NOMO-1 treated with dmso at 0.1 percent for 144 hours (cell line): ENCODE results near the gene LRP1-AS.
"Not testable (repeated sequence)": the region's sequence is repeated elsewhere in the genome, so short reads cannot be mapped to it uniquely, and the experiment has no call there.

Source experiments
- DNase-seq: peaks from one replicate; lab custom pipeline; 2025; ENCODE audit not compliant: unreplicated experiment; lab: John Stamatoyannopoulos, UW

Gene LRP1-AS

GRCh38 chr12:57123813-57124212, 23.6 kb downstream of the LRP1-AS start:
- no peak for DNase-seq

GRCh38 chr12:57120718-57121117, 26.7 kb downstream of the LRP1-AS start:
- not testable (repeated sequence) for DNase-seq

DNA sequence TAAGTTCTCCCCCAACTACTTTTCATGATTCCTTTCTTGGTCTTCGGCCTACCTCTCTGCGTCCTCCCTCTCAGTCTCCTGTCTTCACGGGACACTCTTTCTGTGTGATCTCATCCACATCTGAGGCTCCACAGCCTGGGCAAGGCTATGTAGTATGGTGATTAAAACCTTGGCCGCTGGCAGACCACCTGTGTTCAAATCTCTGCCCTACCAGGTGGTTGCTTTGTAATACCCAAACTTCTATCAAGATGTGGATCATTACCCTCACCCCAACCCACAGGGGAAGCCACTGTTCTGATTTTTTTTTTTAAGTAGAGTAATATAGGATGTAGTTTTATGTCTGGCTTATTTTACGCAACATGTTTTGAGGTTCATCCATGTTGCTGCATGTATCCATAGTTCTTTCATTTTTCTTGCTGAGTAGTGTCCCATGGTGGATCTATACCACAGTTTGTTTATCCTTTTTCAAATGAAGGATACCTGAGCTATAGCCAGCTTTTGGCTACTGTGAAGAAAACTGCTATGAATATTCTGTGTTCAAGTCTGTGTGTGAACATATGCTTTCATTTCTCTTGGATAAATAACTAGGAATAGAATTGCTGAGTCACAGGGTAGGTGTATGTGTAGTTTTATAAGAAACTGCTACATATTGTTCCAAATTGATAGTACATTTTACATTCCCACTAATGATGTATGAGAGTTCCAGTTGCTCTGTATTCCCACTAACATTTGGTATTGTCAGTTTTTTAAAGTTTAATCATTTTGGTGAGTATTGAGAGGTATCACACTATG, 27.9 kb downstream of the LRP1-AS start:
- no peak for DNase-seq

DNA sequence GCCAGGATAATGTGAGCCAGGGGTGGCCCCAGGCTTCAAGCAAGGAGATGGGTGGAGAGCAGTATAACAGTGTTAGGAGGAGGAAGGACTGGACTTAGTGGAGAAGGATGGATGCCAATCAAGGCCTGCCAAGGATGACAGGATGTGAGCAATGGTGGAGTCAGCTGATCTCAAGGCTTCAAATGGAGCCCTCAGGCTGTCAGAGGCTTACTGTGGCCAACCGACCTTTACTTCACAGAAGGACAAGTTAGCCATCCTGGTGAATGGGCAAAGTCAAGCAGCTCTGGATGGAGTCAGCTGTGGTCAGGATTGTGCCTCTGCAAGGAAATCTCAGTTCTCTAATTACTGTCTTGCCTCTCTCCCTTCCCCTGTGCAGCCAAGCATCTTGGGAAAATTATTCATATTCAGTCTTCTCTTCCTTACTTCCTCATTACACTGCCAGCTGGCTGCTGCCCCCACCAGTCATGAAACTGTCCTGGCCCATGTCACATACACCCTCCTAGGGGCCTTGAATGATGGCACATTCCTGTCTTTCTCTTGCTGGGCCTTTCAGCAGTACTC, 28.6 kb downstream of the LRP1-AS start:
- peak; percentile 67 for DNase-seq

DNA sequence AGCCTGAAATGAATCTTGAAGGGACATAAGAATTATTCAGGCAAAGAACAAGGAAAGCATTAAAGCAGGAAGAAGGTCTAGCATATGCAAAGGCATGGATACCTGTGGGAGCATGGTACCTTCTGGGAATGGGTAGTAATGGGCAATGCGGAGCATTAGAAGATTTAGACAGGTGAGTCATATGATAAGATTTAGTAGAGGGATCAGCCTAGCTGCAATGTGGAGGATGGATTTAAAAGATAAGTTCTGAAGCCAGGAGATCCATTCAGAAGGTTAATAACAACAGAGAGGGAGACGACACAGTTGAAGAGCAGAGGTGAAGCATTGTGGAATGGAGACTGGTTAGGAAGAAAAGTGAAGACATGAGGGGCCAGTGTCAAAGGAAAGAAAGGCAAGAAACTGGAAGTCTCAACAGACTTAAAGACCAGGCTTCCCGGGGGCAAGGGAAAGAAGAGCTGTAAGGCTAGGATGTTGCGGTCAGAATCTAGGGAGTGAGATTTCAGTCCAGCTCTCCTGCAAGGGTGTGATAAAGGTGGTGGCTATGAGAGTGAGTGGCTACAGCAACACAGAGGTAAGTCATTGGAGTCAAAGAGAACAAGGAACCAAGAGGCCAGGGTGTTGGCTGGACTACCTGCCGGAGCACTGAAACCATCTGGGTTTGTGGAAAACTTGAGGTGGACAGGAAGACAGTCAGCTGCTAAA, 30.7 kb downstream of the LRP1-AS start:
- no peak for DNase-seq

- no peak for DNase-seq
Measured at GRCh38 chr12:57112492-57113294, 34.7 kb downstream of the LRP1-AS start.

DNA sequence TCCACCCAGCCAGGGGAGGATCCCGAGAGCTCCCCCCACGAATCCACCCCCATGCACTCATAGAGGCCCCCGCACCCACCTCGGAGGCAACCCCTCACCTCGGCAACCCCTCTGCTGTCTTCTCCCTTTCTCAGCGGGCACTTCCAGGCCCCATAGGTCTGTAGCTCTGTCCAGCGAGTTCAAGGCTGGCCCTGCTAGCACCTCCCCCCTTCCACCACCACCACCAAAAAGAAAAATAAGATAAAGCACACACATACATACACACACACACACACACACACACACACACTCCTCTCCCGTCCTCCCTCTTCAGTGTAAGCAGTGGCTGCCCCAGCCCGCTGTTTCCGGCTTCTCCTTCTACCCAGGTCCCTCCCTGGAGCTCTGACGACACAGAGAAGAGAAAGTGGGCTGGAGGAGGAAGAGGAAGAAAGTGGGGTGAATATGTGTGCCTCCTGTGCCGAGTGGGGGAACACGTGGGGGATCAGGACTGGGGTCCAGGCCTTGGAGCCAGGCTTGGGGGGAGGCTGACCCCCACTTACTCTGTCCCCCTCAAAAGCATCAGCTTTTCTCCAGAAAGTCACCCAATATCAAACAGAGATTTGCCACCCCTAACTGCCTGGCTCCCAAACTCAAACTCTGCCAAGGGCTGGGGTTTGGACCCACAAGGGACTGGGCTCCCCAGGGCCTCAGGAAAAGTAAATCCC, 36.2 kb downstream of the LRP1-AS start, which contains the start of gene STAT6:
STAT6 (minus strand) TSS at position 332 of the 704 bp plus-strand sequence. CDS start 3,084 bp downstream, outside the sequence.
- DNase-seq, result peak; percentile 95

DNA sequence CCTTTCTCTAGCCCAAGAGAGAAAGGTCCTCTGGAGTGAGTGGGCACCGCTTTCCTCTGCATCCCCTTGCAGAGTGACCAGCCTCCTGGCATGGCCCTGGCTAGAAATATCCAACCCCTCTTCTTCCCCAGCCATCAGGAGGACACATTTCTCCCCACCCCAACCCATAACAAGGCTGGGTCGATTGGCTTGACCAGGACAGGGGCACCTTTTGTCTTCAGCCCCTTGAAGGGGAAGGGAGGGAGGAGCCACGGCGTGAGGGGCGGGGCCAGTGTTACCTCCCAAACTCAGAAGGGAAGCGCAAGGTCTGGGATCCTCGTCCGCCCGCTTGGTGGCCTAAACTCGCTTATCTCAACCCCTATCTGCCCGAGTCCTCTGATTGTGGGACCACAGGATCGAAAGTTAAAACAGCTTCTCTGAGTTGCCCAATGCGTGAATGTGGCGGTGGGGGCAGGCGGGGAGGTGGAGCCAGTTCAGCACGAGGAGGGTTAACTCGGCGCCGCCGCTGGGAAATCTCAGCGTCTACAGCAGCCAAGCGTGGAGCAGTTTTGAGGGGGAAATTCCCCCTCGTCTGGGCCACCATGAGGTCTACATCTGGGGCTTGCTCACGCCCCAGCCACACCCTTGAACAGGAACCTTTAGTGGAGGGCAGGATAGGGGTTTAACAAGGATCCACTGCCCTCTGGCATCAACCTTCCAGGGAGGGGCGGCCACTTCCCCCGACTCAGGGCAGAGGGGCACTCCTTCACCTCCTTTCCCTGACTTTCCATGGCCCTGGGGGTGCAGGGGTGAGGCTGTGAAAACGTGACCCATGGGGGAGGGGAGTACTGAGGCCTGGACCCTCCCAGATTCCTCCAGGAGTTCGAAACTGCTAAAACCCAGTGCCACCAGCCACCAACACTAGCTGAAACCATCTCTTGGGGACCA, 37.1 kb downstream of the LRP1-AS start:
- peak; percentile 78 for DNase-seq

- DNase-seq, result no peak
Measured at GRCh38 chr12:57109207-57110103, 38.0 kb downstream of the LRP1-AS start.

GRCh38 chr12:57107456-57108155, 39.8 kb downstream of the LRP1-AS start:
- no peak for DNase-seq

GRCh38 chr12:57106021-57106708, 41.3 kb downstream of the LRP1-AS start:
- no peak for DNase-seq

DNA sequence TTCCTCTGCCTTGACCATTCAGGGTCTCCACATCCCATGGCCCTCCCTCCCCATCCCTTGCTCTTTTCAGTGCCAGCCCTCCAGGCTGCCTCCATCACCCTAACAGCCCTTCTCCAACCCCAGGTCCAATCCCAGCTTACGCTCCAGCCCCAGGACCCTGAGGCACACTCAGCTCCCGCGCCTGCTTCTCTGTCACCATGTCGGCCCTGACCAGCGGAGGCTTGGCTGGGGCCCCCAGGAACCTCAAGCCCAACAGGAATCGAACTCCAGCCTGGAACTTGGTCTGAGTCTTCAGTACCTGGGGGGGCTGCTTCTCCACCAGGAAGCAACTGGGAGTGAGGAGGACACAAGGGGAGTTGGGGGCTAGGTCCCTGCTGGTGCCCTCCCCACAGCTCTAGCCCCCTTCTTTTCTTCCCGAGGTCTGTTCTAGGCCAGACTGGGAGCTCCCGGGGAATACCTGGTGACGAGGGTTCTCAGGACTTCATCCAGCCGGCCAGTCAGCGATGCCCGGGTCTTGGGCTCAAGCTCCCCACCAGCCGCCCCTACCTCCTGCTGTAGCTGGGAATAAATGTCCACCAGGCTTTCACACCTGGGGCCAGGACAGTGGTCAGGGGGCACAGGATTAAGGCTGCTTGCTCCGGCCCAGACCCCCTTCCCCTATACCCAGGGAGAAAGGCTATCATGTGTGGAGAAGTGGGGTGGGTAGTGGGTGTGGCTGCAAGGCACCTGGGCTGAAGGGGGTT, 42.2 kb downstream of the LRP1-AS start:
- DNase-seq, result no peak

GRCh38 chr12:57104292-57104910, 43.0 kb downstream of the LRP1-AS start:
- no peak for DNase-seq

DNA sequence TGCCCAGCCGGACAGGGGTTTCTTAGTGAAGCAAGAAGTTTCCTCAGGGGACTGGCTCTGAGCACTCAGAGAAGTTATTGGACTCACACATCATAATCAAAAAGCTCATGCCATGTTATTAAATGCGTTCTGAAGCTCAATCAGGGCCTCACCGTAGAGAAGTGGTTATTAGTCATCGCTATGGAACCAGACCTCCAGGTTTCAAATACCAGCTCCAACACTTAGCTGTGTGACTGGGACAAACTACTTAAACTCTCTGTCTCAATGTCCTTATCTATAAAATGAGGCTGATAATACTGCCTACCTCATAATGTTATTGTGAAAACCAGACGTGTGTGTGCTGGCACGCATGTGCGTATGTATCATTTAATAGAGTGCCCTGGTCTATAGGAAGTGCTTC, 43.6 kb downstream of the LRP1-AS start:
- DNase-seq, result no peak

DNA sequence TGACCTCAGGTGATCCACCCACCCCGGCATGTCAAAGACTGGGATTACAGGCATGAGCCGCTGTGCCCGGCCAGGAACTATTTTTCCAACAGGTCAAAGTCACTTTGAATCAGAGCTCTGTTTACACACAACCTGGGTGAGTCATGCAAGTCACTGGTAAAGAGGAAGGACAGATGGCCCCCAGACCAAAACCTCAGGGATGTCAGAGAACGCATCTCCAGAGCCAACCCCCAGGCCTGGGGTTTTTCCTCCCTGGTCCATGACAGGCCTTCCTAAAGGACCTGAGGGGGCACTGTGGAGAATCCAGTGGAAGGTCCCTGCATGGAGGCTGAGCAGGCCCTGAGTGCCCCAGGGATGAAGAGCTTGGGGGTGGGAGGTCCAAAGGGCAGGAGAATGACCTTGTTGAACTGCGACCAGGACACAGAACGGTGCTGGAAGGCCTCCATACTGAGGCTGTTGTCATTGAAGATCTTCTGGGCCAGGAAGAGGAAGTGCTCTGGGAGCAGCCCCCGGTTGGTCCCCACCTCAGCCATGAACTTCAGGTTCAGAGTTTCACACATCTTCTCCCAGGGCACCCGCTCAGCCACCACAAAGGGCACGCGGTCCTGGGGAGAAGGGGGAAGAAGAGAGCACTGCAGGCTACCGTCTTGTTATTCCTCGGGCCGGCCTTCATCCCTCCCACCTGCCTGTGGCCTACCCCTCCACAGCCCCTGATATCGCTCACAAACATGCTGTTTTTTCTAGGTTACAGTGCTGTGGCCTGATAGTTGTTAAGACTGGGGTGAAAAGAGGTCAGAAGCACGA, 45.3 kb downstream of the LRP1-AS start:
- DNase-seq, result no peak
